Spleen (tissue), 7 donors: ENCODE data around the gene SHC3.

Experiments used
- CTCF ChIP-seq, 11 experiments: fragments of 200-600 bp in 7 of 11; fragments of 450-650 bp in 4 of 11; sonication (generic) in 4 of 11; IDR thresholded peaks in 8 of 11; conservative IDR thresholded peaks in 3 of 11; 1 replicate in 7 of 11; 2 replicates in 4 of 11; pipeline versions ENCODE4 v1.4.0 to v1.8.0; 2016 to 2021; ENCODE audit warnings: antibody characterized with exemption in 11 of 11, inconsistent platforms in 4 of 11, mild to moderate bottlenecking in 1 of 11
- POLR2A ChIP-seq, 3 donors: fragments of 450-650 bp; IDR thresholded peaks; one replicate each; pipeline ENCODE4 v1.5.1; 2017; ENCODE audit warnings: antibody characterized with exemption in 3 of 3, mild to moderate bottlenecking in 1 of 3
- POLR2AphosphoS5 ChIP-seq, 3 donors: sonication (generic); formaldehyde crosslinking; IDR thresholded peaks; one replicate each; pipeline ENCODE4 v1.5.1; 2017; ENCODE audit warnings: antibody characterized with exemption in 3 of 3
- donor health status: DM: no; HTN: no; CAD: no; lungs with moderate emphysema.
- donor health status: DM: no; HTN: no; CAD: no.
- donor health status: DM: no; HTN: no; CAD: no.

GRCh38 chr9:89000371-89000781, 178.2 kb downstream of the SHC3 start:
- TF ChIP-seq POLR2AphosphoS5 (IDR thresholded peaks at IDR 0.05) (no peak), CTCF (IDR thresholded peaks at IDR 0.05 in 8 of 11, conservative IDR thresholded peaks at IDR 0.05 in 3 of 11) (no peak), POLR2A (IDR thresholded peaks at IDR 0.05) (no peak)
